ENCODE data around the gene TAF1D. TPM values are rescaled to one million over a fixed set of nuclear protein-coding genes. Genes with fewer than 3 reads are reported as not detected.

The TAF1D gene
- total and polyA plus RNA-seq, 10 of the 15 experiments (the other 5 are each of a cell fraction or from before 2014, with no cell fraction given) = 101 to 314 (median 199) TPM

- no peaks in the 10 kb centered on the region for H3K4me1 ChIP-seq (ENCODE audit: control insufficient read depth, insufficient read depth, low read length)
- no peak for FAIRE-seq
- intact Hi-C loops (cut with micrococcal nuclease; ENCODE audit: unreplicated experiment) = no loop called here
- ChIA-PET RAD21 (ENCODE audit: unreplicated experiment) (no interaction called here), SMC1A (ENCODE audit: uncharacterized antibody, unreplicated experiment) (no interaction called here), CTCF (no interaction called here), POLR2A (no interaction called here)
- no peak overlapping the region for H3K9ac ChIP-seq (ENCODE audit: control insufficient read depth, insufficient read depth, low read length)
- H3K27me3 ChIP-seq (replicated peaks in 1 of 2; ENCODE audit: control insufficient read depth in 2 of 2, insufficient read depth in 2 of 2, low read length in 1 of 2) = no peaks in the 10 kb centered on the region
- no TSS peak for BruUV-seq (replicated peaks)
- H3K9me3 ChIP-seq (replicated peaks; ENCODE audit: control insufficient read depth, insufficient read depth, low read length) = no peaks in the 10 kb centered on the region
- H4K20me1 ChIP-seq (ENCODE audit: control insufficient read depth, insufficient read depth) = no peaks in the 10 kb centered on the region
- no peaks in the 10 kb centered on the region for H3K79me2 ChIP-seq (ENCODE audit: control insufficient read depth, insufficient read depth, low read length)
- 91% methylated on average over 4 of the region's 4 CpGs for WGBS (ENCODE audit: insufficient coverage, insufficient replicate concordance, low lambda C conversion rate, missing lambda C conversion rate)
- peaks cover 5 to 19% of the 10 kb centered on the region in 2 experiments for H3K36me3 ChIP-seq (ENCODE audit: control insufficient read depth in 2 of 2, insufficient read depth in 2 of 2, low read length in 1 of 2)
- no peak overlapping the region for H3K4me2 ChIP-seq (ENCODE audit: control insufficient read depth, insufficient read depth)
- no peak overlapping the region for H2AFZ ChIP-seq (ENCODE audit: control insufficient read depth, low read depth, low read length)
- in situ Hi-C loops (cut with MboI) = no loop called here
- no peak for ATAC-seq
- DNase-seq (ENCODE audit: low read depth, low spot score) = no peak
- H3K27ac ChIP-seq (ENCODE audit: control insufficient read depth, insufficient read depth) = no peak overlapping the region
- no peak overlapping the region for H3K4me3 ChIP-seq
- TF ChIP-seq PKNOX1 (IDR thresholded peaks at IDR 0.05) (no peak), ZBTB40 (IDR thresholded peaks at IDR 0.05; ENCODE audit: borderline replicate concordance) (no peak), RCOR1 (conservative IDR thresholded peaks at IDR 0.05; ENCODE audit: low read depth, low read length) (no peak), ZBTB33 (IDR thresholded peaks at IDR 0.05) (no peak), GATAD2B (conservative IDR thresholded peaks at IDR 0.05; ENCODE audit: low read depth) (no peak), BMI1 (IDR thresholded peaks at IDR 0.05; ENCODE audit: borderline replicate concordance) (no peak), NR2C2 (IDR thresholded peaks at IDR 0.05; ENCODE audit: borderline replicate concordance, control insufficient read depth, insufficient read length, low read depth) (no peak), ZNF24 (IDR thresholded peaks at IDR 0.05) (no peak), ZNF207 (IDR thresholded peaks at IDR 0.05; ENCODE audit: borderline replicate concordance) (no peak), PRDM15 (CRISPR knock-in tag; IDR thresholded peaks at IDR 0.05) (no peak), SMARCA5 (IDR thresholded peaks at IDR 0.05) (no peak), RUNX3 (IDR thresholded peaks at IDR 0.05; ENCODE audit: low read length) (no peak)
These were observed 43.7 kb downstream of the TAF1D start for GRCh38 chr11:93697611-93698010.

Data from GM12878 (cell line).